Fibroblast of lung (primary cell): Measurements from ENCODE around the gene GSG1L2. TPM values are rescaled to one million over a fixed set of nuclear protein-coding genes. Genes with fewer than 3 reads are reported as not detected.
A peak's percentile ranks its signal among the peaks of the same experiment; 100 is the strongest.

Source experiments
- DNase-seq, 2 donors: peaks; one replicate each; pipeline versions ENCODE4 v3.0.0 to v3.0.0-alpha.2; 2010; ENCODE audit warnings: low read depth in 2 of 2
- H2AFZ ChIP-seq: 2 replicates; pipeline ENCODE4 v1.5.1; 2012; ENCODE audit warnings: low read length, control low read depth, inconsistent platforms
- H3K27ac ChIP-seq: 2 replicates; pipeline ENCODE4 v1.5.1; 2011; ENCODE audit warnings: low read length, control low read depth; ENCODE audit not compliant: insufficient read depth
- H3K27me3 ChIP-seq: 2 replicates; pipeline ENCODE4 v1.5.1; 2011; ENCODE audit warnings: mild to moderate bottlenecking, low read length; ENCODE audit not compliant: control insufficient read depth, insufficient read depth
- H3K36me3 ChIP-seq: 2 replicates; pipeline ENCODE4 v1.5.1; 2011; ENCODE audit warnings: low read length; ENCODE audit not compliant: control insufficient read depth, insufficient read depth
- H3K4me1 ChIP-seq: 2 replicates; pipeline ENCODE4 v1.5.1; 2011; ENCODE audit warnings: low read length; ENCODE audit not compliant: control insufficient read depth, insufficient read depth; ENCODE audit errors: extremely low read depth
- H3K4me2 ChIP-seq: 2 replicates; pipeline ENCODE4 v1.5.1; 2011; ENCODE audit warnings: low read length, control low read depth; ENCODE audit not compliant: insufficient read depth; ENCODE audit errors: extremely low read depth
- H3K4me3 ChIP-seq, 4 experiments: fragments of 200-600 bp in 1 of 4; sonication (generic) in 1 of 4; replicated peaks in 1 of 4; 2 replicates each; pipeline ENCODE4 v1.5.1; 2011 to 2016; ENCODE audit warnings: low read length in 4 of 4, low read depth in 3 of 4, mild to moderate bottlenecking in 3 of 4, control low read depth in 2 of 4, inconsistent platforms in 1 of 4, mixed read lengths in 1 of 4; ENCODE audit not compliant: insufficient read depth in 1 of 4; ENCODE audit errors: control extremely low read depth in 1 of 4
- H3K79me2 ChIP-seq: 2 replicates; pipeline ENCODE4 v1.5.1; 2012; ENCODE audit warnings: mild to moderate bottlenecking, low read length, inconsistent platforms; ENCODE audit not compliant: control insufficient read depth, insufficient read depth
- H3K9ac ChIP-seq: 2 replicates; pipeline ENCODE4 v1.5.1; 2011; ENCODE audit warnings: mild to moderate bottlenecking, low read length, control low read depth; ENCODE audit not compliant: insufficient read depth
- H3K9me3 ChIP-seq: 2 replicates; pipeline ENCODE4 v1.5.1; 2012; ENCODE audit warnings: low read depth, low read length; ENCODE audit not compliant: control insufficient read depth, insufficient read depth
- H4K20me1 ChIP-seq: 2 replicates; pipeline ENCODE4 v1.5.1; 2011; ENCODE audit warnings: low read length; ENCODE audit not compliant: control insufficient read depth, insufficient read depth; ENCODE audit errors: extremely low read depth
- CTCF ChIP-seq, 2 donors: IDR thresholded peaks in 1 of 2; conservative IDR thresholded peaks in 1 of 2; 1 replicate in 1 of 2; 2 replicates in 1 of 2; pipeline ENCODE4 v1.5.1; 2011 to 2012; ENCODE audit warnings: low read length in 2 of 2, control low read depth in 1 of 2, inconsistent platforms in 1 of 2, low read depth in 1 of 2, mild to moderate bottlenecking in 1 of 2
- EZH2 ChIP-seq: IDR thresholded peaks from 2 replicates; pipeline ENCODE4 v1.5.1; 2012; ENCODE audit warnings: low read length, control low read depth, mild to moderate bottlenecking; ENCODE audit errors: missing control alignments
- polyA plus RNA-seq, 2 donors: library from polyadenylated mRNA; depleted of rRNA in 1 of 2; stranded (reverse) in 1 of 2; unstranded in 1 of 2; fragments of >200 nt; gene quantifications; 2 replicates each; pipeline ENCODE4 v1.2.1, GENCODE V29; 2011 to 2012; ENCODE audit warnings: missing spikeins in 1 of 2
- total RNA-seq: library from RNA; depleted of rRNA; stranded (reverse); fragments of >200 nt; gene quantifications from 2 replicates; pipeline ENCODE4 v1.2.1, GENCODE V29; 2014

Gene GSG1L2
- total and polyA plus RNA-seq, 2 donors (not counting 1 experiment from before 2014, with no cell fraction given), result not detected

- TF ChIP-seq CTCF (conservative IDR thresholded peaks at IDR 0.05 in 1 of 2, IDR thresholded peaks at IDR 0.05 in 1 of 2; ENCODE audit: low read depth in 1 of 2, low read length in 2 of 2) (no peak), EZH2 (no peak)
- Histone ChIP-seq H3K27me3 (no peaks in the 10 kb centered on the region), H3K4me1 (no peaks in the 10 kb centered on the region), H3K4me3 (no peak overlapping the region), H3K9me3 (no peaks in the 10 kb centered on the region), H3K36me3 (no peaks in the 10 kb centered on the region), H3K4me2 (no peak overlapping the region), H2AFZ (no peak overlapping the region), H3K9ac (no peak overlapping the region), H4K20me1 (no peaks in the 10 kb centered on the region), H3K27ac (no peak overlapping the region), H3K79me2 (no peaks in the 10 kb centered on the region)
- DNase-seq, result no peak
These were observed 21.5 kb upstream of the GSG1L2 start for GRCh38 chr17:9843152-9844010.

- H2AFZ ChIP-seq, result no peak overlapping the region
- H3K27ac ChIP-seq, result no peak overlapping the region
- peak; percentile 76 to 90 for DNase-seq
- no peak overlapping the region for H3K9ac ChIP-seq
- H3K27me3 ChIP-seq, result no peaks in the 10 kb centered on the region
- H3K4me3 ChIP-seq, result no peak overlapping the region
- no peak overlapping the region for H3K4me2 ChIP-seq
- H3K4me1 ChIP-seq, result no peaks in the 10 kb centered on the region
- no peaks in the 10 kb centered on the region for H3K36me3 ChIP-seq
- H3K9me3 ChIP-seq, result no peaks in the 10 kb centered on the region
- TF ChIP-seq CTCF (conservative IDR thresholded peaks at IDR 0.05 in 1 of 2, IDR thresholded peaks at IDR 0.05 in 1 of 2; ENCODE audit: low read depth in 1 of 2, low read length in 2 of 2) (no peak), EZH2 (no peak)
- no peaks in the 10 kb centered on the region for H4K20me1 ChIP-seq
- no peaks in the 10 kb centered on the region for H3K79me2 ChIP-seq
These were observed 20.3 kb upstream of the GSG1L2 start for GRCh38 chr17:9842057-9842758.

GRCh38 chr17:9839433-9839832, 17.6 kb upstream of the GSG1L2 start:
- DNase-seq, result peak in 1 of 2 donors; percentile 8
- TF ChIP-seq CTCF (conservative IDR thresholded peaks at IDR 0.05 in 1 of 2, IDR thresholded peaks at IDR 0.05 in 1 of 2; ENCODE audit: low read depth in 1 of 2, low read length in 2 of 2), result no peak
- no peak for TF ChIP-seq EZH2

More at GRCh38 chr17:9839433-9839832, 17.6 kb upstream of the GSG1L2 start:
- no peak overlapping the region for H2AFZ ChIP-seq
- no peaks in the 10 kb centered on the region for H3K4me1 ChIP-seq
- H3K4me3 ChIP-seq, result no peak overlapping the region
- no peak overlapping the region for H3K4me2 ChIP-seq
- no peak overlapping the region for H3K27ac ChIP-seq
- H3K9ac ChIP-seq, result no peak overlapping the region
- no peaks in the 10 kb centered on the region for H4K20me1 ChIP-seq
- no peaks in the 10 kb centered on the region for H3K36me3 ChIP-seq
- H3K9me3 ChIP-seq, result no peaks in the 10 kb centered on the region
- H3K27me3 ChIP-seq, result no peaks in the 10 kb centered on the region
- no peaks in the 10 kb centered on the region for H3K79me2 ChIP-seq
